GM19463 (cell line): ENCODE results near the gene OR2AT4.
A peak's percentile ranks its signal among the peaks of the same experiment; 100 is the strongest.
"Not testable (repeated sequence)": the region's sequence is repeated elsewhere in the genome, so short reads cannot be mapped to it uniquely, and the experiment has no call there.

ENCODE experiments used
- ATAC-seq: cut with Tn5 transposase; IDR thresholded peaks from one replicate; pipeline ENCODE4 v1.9.1; 2021; ENCODE audit warnings: mild to moderate bottlenecking, moderate library complexity; ENCODE audit not compliant: unreplicated experiment

OR2AT4 gene

DNA sequence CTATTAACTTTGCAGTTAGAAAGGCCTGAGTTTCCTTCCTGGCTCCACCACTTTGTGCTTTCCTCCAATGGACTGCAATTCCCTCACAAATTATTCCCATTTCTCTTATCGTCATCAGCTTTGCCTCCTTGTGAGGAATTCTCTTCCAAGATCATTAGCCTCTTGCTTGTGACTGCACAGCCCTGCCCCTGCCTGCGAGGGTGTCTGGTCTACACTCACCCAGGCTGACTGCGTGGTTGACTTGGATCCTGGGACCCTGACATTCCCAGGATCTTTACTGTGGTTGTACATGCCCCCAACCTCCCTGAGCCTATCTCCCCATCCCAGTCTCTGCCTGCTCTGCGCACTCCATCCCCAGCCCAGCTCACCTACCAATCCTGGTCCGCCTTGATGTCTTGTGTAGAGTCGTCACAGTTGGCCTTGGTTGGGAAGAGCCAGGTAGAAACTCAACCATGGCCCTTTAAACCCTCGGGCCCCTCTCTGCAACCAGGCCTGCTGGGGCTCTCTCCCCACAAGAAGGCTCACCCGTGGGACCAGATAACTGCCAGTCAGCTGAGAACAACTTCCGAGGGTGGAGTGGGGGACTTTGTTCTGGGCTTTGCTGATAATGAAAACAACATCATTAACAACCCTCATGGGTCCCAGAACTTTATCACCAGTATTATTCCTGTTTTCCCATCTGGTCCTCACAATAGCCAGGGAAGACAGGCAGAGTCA is at the start of gene OR2AT4:
OR2AT4 (minus strand) TSS at position 421 of the 717 bp plus-strand sequence.
- ATAC-seq = no peak

DNA sequence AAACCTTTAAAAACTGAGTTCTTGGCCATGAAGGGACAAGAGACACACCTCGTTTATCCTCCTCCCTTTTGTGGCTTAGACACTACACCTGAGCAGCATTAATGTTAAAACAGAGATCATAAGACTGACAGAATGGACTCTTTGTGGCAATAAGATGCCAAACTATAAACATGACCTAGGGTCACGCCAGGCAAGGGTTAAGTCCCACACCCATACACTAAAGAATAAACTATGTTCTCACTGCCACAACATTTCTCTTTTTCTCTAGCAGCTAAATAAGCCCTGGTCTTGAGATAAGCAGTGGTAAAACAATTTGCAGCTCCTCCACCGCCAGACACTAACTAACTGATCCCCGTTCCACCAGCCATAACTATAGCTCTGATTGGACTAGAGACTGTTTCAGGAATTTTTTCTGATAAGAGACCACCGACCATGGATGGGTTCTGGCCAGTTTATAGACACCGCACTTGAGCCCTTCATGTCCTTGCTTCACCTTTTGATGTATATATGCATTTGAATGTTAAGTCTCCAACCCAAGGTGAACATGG is 49.4 kb upstream of the OR2AT4 start:
- no peak for ATAC-seq

DNA sequence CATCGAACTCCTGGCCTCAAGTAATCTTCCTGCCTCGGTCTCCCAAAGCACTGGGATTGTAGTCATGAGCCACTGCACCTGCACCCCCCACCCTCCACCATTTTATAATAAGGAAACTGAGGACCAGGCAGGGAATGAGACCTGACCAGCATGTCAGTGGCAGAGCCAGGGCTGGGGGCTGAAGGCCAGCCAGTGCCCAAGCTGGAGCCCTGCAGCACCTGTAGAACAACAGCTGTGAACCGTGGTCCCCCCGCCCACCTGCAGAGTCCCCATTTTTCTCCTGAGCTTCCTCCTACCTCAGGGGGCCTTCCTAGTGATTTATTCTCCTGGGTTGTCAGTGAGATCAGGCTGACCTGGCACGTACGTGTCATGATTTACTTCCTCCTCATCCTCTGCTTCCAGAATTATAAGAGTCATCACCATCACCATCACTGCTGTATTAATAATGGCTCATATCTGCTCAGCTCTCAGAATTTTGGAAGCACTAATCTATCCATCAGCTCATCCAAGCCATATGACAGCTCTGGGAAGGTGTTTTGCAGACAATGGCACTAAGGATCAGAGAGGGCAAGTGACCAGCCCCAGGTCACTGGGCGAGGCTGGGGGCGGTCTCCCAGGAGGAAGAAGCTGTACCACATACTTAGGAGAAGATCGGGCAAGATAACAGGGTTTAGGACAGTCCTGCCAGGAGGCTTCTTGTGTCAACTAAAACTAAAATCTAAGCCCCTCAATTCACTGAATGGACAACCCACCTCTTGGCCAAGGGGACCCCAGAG is 48.7 kb upstream of the OR2AT4 start:
- ATAC-seq = no peak

DNA sequence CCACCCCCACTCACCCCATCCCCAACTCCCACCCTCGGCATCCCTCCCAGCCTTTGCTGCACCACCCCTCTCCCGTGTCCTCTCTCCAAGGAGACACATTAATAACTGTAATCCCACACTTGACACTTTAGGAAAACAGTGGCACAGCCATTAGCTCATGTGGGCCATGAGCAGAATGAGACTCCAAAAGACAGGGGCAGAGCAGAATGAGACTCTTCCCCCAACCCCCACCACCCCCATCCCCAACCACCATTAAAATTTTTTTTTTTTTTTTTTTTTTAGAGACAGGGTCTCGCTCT is 48.0 kb upstream of the OR2AT4 start:
- ATAC-seq = no peak

DNA sequence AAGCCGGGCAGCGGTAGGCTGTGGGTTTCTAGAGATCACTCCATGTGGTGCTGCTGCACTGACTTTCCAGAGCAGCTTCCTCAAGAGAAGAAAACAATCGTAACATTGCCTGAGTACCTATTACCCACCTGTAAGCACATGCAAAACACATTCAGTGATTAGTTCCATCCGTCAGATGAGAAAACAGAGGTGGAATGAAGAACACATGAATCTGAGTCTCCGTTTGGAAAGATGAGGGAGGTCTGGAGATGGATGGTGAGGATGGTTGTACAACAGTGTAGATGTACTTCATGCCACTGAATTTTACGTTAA is 46.7 kb upstream of the OR2AT4 start:
- ATAC-seq = no peak

DNA sequence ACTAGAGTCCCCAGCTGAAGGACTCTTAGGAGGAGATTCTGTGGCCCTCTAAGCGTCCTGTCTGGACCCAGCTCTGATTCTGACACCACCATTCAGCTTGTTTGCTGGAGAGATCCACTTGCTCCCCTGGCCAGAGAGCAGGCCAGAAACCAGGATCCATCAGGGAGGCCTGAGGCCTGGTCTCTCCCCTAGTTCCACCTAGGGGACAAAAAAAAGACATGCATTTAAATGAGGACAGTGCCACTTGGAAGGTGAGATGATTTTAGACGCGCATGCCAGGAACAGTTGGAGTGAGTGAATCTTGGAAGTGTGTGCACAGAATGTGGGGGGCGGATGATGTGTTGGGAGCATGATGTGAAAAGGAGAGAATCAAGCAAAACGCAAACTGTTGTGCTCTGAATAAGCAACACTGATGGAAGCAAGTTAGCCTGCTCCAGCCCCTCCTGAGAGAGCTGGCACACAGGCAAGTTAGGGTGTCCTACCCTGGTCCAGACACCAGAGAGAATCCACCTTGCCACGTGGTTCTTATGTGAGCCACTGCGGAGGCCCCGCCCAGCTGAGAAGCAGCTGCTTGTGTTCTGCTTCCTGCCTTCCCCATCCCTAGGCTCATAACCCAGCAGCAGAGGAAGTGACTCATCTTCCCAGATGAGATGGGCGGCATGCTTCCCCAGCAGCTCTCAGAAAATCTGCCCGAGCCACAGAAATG is 46.2 kb upstream of the OR2AT4 start:
- peak; percentile 82 for ATAC-seq

DNA sequence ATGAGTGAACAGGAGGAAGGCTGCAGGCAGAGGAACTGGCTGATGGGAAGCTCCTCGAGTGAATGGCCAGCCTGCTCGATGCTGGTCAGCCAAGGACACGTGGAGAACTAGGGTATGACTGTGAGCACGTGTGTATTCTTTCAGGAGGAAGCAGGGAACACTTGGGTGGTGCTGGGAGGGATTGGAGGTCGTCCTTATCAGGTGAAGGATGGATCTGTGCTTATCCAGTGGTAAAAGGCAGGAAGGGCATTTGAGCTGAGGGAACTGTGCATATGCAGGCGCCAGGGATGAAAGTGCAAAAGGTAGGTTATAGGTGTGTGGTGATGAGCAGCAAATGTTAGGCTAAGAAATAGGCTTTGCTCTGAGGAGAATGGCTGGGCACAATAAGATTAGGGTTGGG is 44.5 kb upstream of the OR2AT4 start:
- ATAC-seq = no peak

DNA sequence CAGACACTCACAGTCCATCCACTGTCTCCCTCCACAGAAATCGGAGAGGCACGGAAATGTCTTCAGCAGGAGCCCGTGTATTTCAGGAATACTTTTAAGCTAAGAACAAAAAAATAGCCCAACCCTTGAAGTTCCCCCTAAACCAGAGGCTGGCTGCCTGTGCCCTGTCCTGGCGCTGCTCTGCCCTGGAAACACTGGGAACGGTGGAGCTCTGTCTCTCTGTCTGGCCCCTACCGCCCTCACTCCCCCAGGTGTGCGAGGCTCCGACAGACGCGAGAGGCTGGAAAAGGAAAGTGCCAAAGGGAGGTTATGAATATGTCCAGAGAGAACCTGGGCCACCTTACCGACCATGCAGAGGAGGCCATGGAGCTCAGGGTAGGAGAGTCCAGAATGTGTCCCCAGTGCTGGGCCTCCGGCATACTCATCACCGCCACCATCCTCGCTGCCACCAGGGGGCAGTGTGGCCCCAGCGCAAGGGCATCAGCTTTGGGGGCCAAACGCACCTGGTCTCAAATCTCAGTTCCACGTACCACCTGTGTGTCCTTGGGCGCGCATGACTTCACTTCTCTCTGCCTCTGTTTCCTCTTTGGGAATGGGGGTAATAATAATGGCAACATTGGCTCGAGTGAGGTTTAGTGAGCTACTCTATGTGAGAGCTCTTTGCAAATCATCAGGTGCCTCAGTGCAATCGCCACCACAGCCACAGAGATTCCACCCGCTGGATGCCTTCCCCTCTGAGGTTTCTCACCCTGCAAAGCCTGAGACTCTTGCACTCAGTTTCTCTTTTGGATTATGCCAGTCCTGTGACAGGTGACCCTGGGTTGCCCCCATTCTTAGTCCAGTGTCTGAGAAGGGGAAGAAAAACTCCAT is 43.8 kb upstream of the OR2AT4 start:
- no peak for ATAC-seq

DNA sequence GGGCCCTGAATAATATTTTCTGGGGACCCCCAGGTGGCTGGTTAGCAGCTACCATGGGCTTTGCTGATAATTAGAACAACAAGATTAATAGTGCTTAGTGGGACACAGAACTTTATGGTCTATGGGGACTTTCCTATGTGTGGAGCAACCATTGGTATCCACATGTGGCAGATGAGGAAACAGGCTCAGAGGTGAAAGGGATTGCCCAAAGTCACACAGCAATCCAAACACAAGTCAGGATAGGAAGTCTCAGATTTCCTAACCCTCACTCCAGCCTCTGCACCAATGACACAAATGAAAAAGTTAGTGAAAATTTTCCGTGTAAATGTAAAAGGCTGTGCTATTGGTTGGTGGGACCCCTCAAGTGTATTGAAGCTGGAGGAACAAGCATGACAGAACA is 39.0 kb upstream of the OR2AT4 start:
- no peak for ATAC-seq

DNA sequence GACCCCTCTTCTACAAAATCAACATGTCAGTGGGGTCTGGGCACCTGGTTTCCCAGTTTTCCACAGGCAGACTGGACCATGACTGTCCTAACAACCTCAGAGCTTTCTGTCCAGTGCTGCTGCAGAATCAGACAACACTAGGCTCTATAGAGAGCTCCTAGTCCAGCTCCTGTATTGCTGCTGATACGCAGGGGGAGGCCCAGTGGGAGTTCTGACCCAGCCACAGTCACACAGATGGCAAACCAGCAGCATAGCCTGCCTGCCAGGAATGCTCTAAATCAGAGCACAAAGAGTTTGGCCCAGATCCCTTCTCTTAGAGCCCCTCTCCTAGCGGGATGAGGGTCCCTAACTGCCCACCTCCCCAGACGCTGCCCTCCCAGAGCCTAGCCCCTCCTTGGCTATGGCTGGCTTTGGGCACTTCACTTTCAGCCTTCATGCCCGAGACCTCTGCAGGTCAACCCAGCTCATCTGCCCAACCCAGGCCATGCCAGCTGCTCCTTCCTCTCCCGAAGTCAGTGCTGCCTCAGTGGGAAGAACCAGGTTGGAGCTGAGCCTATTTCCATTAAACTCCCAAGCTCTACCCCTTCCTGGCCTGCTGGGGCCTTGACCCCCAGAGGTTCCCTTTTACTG is 38.5 kb upstream of the OR2AT4 start:
- no peak for ATAC-seq

DNA sequence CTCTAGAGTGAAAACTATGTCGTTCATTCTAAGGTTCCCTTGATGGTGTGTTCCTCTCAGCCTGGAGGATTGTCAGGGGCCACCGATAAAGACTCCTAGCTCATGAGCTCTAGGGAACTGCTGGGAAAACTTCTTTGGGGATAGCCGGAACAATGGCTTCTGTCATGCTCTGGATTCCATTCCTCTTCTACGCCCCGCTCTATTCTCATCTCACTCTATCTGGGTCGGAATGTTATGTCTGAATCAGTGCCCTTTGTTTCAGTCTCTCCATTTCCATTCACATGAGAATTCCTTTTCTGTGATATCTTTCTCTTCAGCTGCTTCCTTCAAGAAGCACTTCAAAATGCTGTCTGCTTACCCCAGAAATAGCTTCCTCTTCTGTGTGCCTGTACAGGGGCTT is 37.3 kb upstream of the OR2AT4 start:
- no peak for ATAC-seq

DNA sequence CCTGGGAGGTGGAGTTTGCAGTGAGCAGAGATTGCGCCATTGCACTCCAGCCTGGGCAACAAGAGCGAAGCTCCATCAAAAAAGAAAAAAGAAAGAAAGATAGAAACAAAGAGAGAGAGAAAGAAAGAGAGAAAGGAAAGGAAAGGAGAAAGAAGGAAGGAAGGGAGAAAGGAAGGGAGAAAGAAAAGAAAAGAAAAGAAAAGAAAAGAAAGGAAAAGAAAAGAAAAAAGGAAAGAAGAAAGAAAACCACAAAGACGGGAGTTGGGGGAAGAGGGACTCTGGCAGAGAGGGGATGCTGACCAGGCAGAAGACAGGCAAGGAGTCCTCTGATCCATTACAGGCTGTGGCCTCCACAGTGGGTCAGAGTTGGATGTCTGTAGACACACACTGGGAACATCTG is 35.4 kb upstream of the OR2AT4 start:
- no peak for ATAC-seq

DNA sequence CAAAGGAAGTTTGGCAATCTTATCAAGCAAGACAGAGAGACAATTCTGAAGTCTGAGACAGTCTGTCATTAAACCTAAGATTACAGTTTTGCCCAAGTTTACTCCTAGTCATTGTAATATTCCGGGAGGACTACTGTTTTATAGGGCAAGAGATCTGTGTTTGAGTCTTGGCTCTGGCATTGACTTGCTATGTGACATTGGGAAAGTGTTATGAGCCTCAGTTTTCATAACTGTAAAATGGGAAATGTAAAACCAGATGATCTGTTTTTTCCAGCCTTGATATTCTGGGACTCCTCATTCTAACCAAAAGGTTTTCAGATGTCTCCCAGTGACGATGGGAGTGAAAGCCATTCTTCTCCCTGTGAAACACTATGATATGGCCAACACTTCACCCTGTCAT is 29.9 kb upstream of the OR2AT4 start:
- no peak for ATAC-seq

DNA sequence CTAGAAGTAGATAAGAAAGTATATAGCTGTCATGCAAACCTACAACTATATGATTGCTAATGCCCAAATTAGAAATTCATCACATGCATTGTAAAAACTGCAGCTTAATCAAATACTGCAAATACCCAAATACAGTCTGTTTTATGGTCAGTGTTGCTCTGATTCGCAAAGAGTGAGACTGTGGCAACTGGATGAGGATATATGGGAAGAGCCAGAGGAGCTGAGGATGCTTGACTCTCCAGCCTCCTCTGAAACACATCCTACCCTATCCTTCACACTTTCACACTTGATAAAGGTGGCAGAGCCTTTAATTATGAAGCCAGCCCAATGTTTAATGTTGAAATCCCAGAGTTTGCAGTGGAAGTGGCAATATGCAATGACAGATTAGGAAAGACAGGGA is 21.9 kb upstream of the OR2AT4 start:
- ATAC-seq = no peak

DNA sequence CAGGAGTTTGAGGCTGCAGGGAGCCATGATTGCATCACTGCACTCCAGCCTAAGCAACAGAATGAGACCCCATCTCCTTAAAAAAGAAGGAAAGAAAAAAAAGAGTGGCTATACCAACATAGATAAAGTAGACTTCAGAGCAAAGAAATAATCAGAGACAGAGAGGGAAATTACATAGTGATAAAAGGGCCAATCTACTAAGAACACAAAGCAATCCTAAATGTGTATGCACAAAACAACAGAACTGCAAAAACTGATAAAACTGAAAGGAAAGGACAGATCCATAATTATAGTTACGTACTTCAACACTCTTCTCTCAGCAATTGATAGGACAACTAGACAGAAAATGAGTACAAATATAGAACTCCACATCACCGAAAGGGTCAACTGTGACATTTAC is 17.8 kb upstream of the OR2AT4 start:
- no peak for ATAC-seq

DNA sequence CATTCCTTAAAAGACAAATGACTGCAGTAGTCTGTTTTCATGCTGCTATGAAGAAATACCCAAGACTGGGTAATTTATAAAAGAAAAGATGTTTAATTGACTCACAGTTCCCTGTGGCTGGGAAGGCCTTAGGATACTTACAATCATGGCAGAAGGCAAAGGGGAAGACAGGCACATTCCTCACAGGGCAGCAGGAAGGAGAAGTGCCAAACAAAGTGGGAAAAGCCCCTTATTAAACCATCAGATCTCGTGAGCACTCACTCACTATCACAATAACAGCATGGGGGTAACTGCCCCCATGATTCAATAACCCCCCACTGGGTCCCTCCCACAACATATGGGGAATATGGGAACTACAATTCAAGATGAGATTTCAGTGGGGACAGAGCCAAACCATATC is 16.4 kb upstream of the OR2AT4 start:
- no peak for ATAC-seq

DNA sequence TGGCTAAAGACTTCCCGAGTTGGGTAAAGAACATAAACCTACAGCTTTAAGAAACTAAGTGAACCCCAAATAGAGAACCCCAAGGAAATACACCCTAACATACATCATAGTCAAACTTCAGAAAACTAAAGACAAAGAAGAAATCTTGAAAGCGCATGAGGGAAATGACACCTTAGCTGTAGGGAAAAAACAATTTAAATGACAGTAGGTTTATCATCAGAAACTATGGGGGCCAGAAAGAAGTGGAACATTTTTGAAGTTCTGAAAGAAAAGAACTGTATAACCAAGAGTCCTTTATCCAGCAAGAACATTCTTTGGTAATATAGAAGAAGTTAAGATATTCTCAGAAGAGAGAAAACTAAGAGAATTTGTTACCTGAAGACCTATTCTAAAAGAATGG is 15.5 kb upstream of the OR2AT4 start:
- no peak for ATAC-seq

DNA sequence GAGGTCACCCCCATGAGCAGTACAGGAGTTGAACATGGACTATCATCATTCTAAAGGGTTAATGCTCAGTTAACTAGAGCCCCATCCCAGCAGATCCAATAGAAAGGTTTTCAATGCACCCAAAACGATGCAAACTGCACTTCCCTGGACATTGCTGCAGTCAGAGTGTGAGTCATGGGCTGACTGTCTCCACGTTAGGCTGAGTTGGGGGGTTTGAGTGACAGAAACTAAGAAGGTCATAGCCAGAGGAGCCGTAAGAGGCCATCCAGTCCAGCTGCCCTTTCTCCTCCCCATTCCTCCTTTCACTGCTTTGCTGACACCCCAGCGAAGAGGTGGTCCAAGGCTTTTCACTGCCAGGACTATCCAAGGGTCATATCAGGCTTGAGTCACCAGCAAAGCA is 10.5 kb upstream of the OR2AT4 start:
- ATAC-seq = no peak

DNA sequence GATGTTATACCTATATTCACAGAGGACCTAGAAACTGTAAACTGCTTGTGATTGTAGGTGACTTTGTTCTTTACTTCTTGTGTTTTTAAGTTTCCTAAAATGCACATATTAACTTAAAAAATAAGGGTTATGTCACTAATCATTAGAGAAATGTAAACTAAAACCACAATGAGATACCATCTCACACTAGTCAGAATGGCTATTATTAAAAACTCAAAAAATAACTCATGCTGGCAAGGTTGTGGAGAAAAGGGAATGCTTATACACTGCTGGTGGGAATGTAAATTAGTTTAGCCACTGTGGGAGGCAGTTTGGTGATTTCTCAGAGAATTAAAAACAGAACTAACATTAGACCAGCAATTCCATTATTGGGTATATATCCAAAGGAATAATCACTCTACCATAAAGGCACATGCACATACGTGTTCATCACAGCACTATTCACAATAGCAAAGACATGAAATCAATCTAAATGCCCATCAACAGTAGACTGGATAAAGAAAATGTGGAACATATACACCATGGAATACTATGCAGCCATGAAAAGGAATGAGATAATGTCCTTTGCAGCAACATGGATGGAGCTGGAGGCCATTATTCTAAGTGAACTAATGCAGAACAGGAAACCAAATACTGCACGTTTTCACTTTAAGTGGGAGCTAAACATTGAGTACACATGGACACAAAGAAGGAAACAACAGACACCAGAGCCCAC is 9.4 kb upstream of the OR2AT4 start:
- not testable (repeated sequence) for ATAC-seq

DNA sequence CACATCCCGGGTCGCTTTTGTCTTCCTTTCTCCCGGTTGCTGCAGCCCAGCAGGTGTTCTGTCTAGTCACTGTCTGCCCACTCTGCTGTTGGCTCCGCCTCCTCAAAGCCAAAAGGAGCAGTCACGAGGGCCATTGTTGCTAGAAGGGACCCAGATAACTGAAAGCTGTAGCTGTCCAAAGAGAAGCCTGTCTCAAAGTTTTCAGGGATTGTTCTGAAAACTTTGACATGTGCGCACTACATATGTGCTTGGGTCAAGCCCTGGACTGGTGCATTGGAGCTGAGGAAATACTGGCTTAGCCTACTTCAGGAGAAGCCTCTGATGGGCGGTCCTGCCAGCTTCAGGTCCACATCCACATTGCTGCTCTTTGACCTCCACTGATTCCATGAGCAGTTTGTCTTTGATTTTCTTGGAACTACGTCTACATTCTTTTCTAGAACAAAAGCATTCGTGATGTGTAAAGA is 8.8 kb upstream of the OR2AT4 start:
- ATAC-seq = no peak
